Activated gamma-delta T cell treated with Interleukin-2 at 50 U/mL for 16 hours (primary cell): ENCODE measurements around the gene HRC.
"Not testable (repeated sequence)": the region's sequence is repeated elsewhere in the genome, so short reads cannot be mapped to it uniquely, and the experiment has no call there.

Experiments used
- DNase-seq: peaks from one replicate; pipeline ENCODE4 v3.0.0-alpha.2; 2020

Gene HRC

GRCh38 chr19:49155005-49155819 lies at the start of gene HRC:
Gene HRC (minus strand): TSS chr19:49155396. CDS start chr19:49155237, 159 bp downstream.
- no peak for DNase-seq

- DNase-seq = no peak
These were observed 45.8 kb upstream of the HRC start for GRCh38 chr19:49201042-49201441.

GRCh38 chr19:49200238-49200862 lies 45.2 kb upstream of the HRC start:
- DNase-seq = no peak

GRCh38 chr19:49196527-49197240 lies 41.5 kb upstream of the HRC start:
- no peak for DNase-seq

GRCh38 chr19:49194408-49194807 lies 39.2 kb upstream of the HRC start:
- no peak for DNase-seq

GRCh38 chr19:49193822-49194394 lies 38.7 kb upstream of the HRC start:
- DNase-seq = no peak

GRCh38 chr19:49190781-49191180 lies 35.6 kb upstream of the HRC start:
- no peak for DNase-seq

- DNase-seq = no peak
These were observed 34.1 kb upstream of the HRC start for GRCh38 chr19:49189259-49189658.

GRCh38 chr19:49188626-49189200 lies 33.5 kb upstream of the HRC start:
- no peak for DNase-seq

GRCh38 chr19:49186108-49186507 lies 30.9 kb upstream of the HRC start:
- DNase-seq = no peak

GRCh38 chr19:49182848-49183375 lies 27.7 kb upstream of the HRC start:
- DNase-seq = no peak

GRCh38 chr19:49182010-49182847 lies 27.0 kb upstream of the HRC start:
- DNase-seq = not testable (repeated sequence)

GRCh38 chr19:49180659-49181058 lies 25.5 kb upstream of the HRC start:
- DNase-seq = no peak

- no peak for DNase-seq
These were observed 18.0 kb upstream of the HRC start for GRCh38 chr19:49173198-49173597.

GRCh38 chr19:49168421-49168820 lies 13.2 kb upstream of the HRC start:
- DNase-seq = no peak

GRCh38 chr19:49167857-49168409 lies 12.7 kb upstream of the HRC start:
- DNase-seq = no peak

GRCh38 chr19:49165865-49166301 lies 10.7 kb upstream of the HRC start:
- DNase-seq = no peak

- DNase-seq = no peak
These were observed 10.0 kb upstream of the HRC start for GRCh38 chr19:49165111-49165750.

- DNase-seq = no peak
These were observed 6.8 kb upstream of the HRC start for GRCh38 chr19:49161987-49162386.

- no peak for DNase-seq
These were observed 5.4 kb upstream of the HRC start for GRCh38 chr19:49160450-49161189.
